GM12878 (cell line): ENCODE measurements around the gene MANBA.

Experiments
- BHLHE40 ChIP-seq, 2 experiments: fragments of 450-650 bp in 1 of 2; IDR thresholded peaks; 2 replicates each; pipeline ENCODE4 v1.6.1; 2011 to 2017; ENCODE audit warnings: low read depth in 2 of 2, borderline replicate concordance in 1 of 2, improper control_type of control experiment in 1 of 2, low read length in 1 of 2, mild to moderate bottlenecking in 1 of 2
- CREB1 ChIP-seq: IDR thresholded peaks from 2 replicates; pipeline ENCODE4 v1.6.1; 2012; ENCODE audit warnings: low read depth, mild to moderate bottlenecking, inconsistent platforms
- EZH2 ChIP-seq: IDR thresholded peaks from 2 replicates; pipeline ENCODE4 v1.6.1; 2012; ENCODE audit warnings: low read depth, mild to moderate bottlenecking, control low read depth, inconsistent platforms, low read length, borderline replicate concordance; ENCODE audit not compliant: control insufficient read depth
- JUNB ChIP-seq: IDR thresholded peaks from 2 replicates; pipeline ENCODE4 v1.6.1; 2016; ENCODE audit warnings: antibody characterized with exemption, mild to moderate bottlenecking
- MYB ChIP-seq: fragments of 150-350 bp; IDR thresholded peaks from 2 replicates; pipeline ENCODE4 v1.6.1; 2014; ENCODE audit warnings: mild to moderate bottlenecking, low read depth, low read length, borderline replicate concordance
- POLR2AphosphoS5 ChIP-seq: IDR thresholded peaks from 2 replicates; pipeline ENCODE4 v1.6.1; 2011; ENCODE audit warnings: mild to moderate bottlenecking, low read length, inconsistent platforms
- REST ChIP-seq: IDR thresholded peaks from 2 replicates; pipeline ENCODE4 v1.6.1; 2012; ENCODE audit warnings: mild to moderate bottlenecking, low read depth, low read length
- RFX5 ChIP-seq: IDR thresholded peaks from 2 replicates; pipeline ENCODE4 v1.6.1; 2011; ENCODE audit warnings: low read depth, low read length, improper control_type of control experiment
- SPI1 ChIP-seq: IDR thresholded peaks from 2 replicates; pipeline ENCODE4 v1.6.1; 2011; ENCODE audit warnings: low read depth, mild to moderate bottlenecking, low read length, moderate library complexity, borderline replicate concordance; ENCODE audit not compliant: insufficient read depth
- SRF ChIP-seq, 2 experiments: IDR thresholded peaks; 2 replicates each; pipeline ENCODE4 v1.6.1; 2011; ENCODE audit warnings: low read depth in 2 of 2, low read length in 2 of 2, mild to moderate bottlenecking in 1 of 2, moderate library complexity in 1 of 2
- TARDBP ChIP-seq: IDR thresholded peaks from 2 replicates; pipeline ENCODE4 v1.6.1; 2016; ENCODE audit warnings: borderline replicate concordance
- ZNF207 ChIP-seq: fragments of 450-650 bp; IDR thresholded peaks from 2 replicates; pipeline ENCODE4 v1.6.1; 2014; ENCODE audit warnings: antibody characterized with exemption, mild to moderate bottlenecking, borderline replicate concordance
- TF ChIP-seq, protein P1 (sequence below), 3 experiments: IDR thresholded peaks in 2 of 3; conservative IDR thresholded peaks in 1 of 3; 2 replicates each; pipeline ENCODE4 v1.5.1; 2011; ENCODE audit warnings: low read depth in 3 of 3, low read length in 3 of 3, mild to moderate bottlenecking in 3 of 3, control low read depth in 2 of 3, moderate library complexity in 2 of 3, inconsistent platforms in 1 of 3, mixed read lengths in 1 of 3; ENCODE audit not compliant: control insufficient read depth in 2 of 3, insufficient read depth in 1 of 3; ENCODE audit errors: extremely low read depth in 1 of 3
- TF ChIP-seq, protein P2 (sequence below): IDR thresholded peaks from 2 replicates; pipeline ENCODE4 v1.6.1; 2011; ENCODE audit warnings: borderline replicate concordance, low read depth, mild to moderate bottlenecking, moderate library complexity, mixed read lengths, low read length; ENCODE audit not compliant: insufficient read depth; ENCODE audit errors: extremely low read length

DNA sequence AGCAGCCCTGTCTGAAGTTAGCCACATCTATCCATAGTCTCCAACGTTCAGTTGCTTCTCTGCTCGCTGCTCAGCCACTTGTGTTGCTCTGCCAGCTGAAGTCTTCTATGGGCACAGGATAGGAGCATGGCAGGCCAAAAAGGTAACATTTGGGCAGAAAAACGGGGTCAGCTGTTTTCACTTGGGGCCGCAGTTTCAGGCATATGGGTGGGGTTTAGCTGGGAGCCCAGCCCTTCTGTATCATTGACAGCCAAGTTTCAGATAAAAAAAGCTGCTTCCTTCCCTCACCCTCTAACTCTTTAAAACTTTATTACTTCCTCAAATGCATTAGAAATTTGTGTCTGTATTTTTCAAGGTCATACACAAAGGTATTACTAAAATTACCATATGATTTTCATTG lies 18.4 kb upstream of the MANBA start:
- no peak for TF ChIP-seq EZH2
- TF ChIP-seq, protein P1, sequence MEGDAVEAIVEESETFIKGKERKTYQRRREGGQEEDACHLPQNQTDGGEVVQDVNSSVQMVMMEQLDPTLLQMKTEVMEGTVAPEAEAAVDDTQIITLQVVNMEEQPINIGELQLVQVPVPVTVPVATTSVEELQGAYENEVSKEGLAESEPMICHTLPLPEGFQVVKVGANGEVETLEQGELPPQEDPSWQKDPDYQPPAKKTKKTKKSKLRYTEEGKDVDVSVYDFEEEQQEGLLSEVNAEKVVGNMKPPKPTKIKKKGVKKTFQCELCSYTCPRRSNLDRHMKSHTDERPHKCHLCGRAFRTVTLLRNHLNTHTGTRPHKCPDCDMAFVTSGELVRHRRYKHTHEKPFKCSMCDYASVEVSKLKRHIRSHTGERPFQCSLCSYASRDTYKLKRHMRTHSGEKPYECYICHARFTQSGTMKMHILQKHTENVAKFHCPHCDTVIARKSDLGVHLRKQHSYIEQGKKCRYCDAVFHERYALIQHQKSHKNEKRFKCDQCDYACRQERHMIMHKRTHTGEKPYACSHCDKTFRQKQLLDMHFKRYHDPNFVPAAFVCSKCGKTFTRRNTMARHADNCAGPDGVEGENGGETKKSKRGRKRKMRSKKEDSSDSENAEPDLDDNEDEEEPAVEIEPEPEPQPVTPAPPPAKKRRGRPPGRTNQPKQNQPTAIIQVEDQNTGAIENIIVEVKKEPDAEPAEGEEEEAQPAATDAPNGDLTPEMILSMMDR (IDR thresholded peaks at IDR 0.05 in 2 of 3, conservative IDR thresholded peaks at IDR 0.05 in 1 of 3; ENCODE audit: control insufficient read depth in 2 of 3, extremely low read depth in 1 of 3, insufficient read depth in 1 of 3, low read depth in 3 of 3, low read length in 3 of 3), result no peak
- no peak for TF ChIP-seq SPI1
- TF ChIP-seq MYB, result no peak
- TF ChIP-seq TARDBP, result no peak
- TF ChIP-seq, protein P2, sequence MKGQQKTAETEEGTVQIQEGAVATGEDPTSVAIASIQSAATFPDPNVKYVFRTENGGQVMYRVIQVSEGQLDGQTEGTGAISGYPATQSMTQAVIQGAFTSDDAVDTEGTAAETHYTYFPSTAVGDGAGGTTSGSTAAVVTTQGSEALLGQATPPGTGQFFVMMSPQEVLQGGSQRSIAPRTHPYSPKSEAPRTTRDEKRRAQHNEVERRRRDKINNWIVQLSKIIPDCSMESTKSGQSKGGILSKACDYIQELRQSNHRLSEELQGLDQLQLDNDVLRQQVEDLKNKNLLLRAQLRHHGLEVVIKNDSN, result no peak
- no peak for TF ChIP-seq RFX5
- no peak for TF ChIP-seq BHLHE40 (IDR thresholded peaks at IDR 0.05; ENCODE audit: borderline replicate concordance in 1 of 2, low read depth in 2 of 2, low read length in 1 of 2)
- no peak for TF ChIP-seq CREB1
- TF ChIP-seq JUNB, result no peak
- no peak for TF ChIP-seq POLR2AphosphoS5
- no peak for TF ChIP-seq SRF (IDR thresholded peaks at IDR 0.05; ENCODE audit: low read depth in 2 of 2, low read length in 2 of 2)
- TF ChIP-seq ZNF207, result no peak
- no peak for TF ChIP-seq REST
